ENCODE results near the gene NDUFS2.

Gene NDUFS2

DNA sequence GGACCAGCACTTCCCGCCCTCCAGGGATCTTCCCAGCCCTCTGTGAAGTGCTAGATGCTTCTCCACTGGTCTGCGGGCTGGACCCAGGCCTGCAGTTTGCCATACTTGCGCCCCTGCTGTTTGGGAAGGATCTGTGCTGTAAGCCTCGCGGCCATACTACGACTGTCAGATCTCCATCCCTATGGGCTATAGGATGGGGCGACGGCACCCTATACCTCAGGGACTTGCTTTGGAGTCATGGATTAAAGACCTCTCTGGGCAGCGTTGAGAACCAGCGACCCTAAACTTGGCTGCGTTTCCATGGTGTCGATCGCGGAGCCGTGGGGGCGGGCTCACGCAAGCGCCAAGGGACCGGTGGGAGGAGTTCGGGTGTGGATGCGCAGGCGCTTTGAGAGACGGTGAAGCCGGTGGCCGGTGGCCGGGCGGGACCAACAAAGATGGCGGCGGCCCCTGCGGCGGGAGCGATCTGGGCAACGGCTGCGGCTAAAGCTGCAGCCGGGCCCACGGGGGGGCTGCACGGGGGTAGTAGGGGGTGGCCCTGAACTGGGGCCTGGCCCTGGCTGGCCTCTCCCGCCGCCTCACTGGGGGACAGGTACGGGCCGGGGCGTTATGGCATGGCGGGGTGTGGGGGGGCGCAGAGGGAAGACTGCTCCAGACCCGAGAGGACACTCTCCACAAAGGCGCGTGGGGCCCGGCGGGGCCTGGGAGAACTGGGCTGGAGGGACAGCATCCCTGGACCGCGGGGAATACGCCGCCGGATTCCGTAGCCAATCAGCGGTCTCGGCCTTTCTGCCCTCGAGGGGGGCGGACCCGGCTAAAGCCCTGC is 42.9 kb upstream of the NDUFS2 start, which contains the start of gene USP21:
Gene USP21 (plus strand): TSS at position 414 of the 826 bp plus-strand sequence. CDS start 1,141 bp downstream, outside the sequence.
- peak; percentile 98 for DNase-seq
- H3K27ac ChIP-seq: peak within 1 kb of the TSS; percentile 91
- no peaks in the 10 kb centered on the region for H3K9me3 ChIP-seq (ENCODE audit: severe bottlenecking)
- peaks cover 57% of the 10 kb centered on the region for H3K36me3 ChIP-seq
- peak within 1 kb of the TSS; percentile 63 for H3K4me3 ChIP-seq (ENCODE audit: low read depth, low read length)
- no peaks in the 10 kb centered on the region for H3K27me3 ChIP-seq (ENCODE audit: insufficient read depth, low read depth, severe bottlenecking)
- TF ChIP-seq, protein P1, sequence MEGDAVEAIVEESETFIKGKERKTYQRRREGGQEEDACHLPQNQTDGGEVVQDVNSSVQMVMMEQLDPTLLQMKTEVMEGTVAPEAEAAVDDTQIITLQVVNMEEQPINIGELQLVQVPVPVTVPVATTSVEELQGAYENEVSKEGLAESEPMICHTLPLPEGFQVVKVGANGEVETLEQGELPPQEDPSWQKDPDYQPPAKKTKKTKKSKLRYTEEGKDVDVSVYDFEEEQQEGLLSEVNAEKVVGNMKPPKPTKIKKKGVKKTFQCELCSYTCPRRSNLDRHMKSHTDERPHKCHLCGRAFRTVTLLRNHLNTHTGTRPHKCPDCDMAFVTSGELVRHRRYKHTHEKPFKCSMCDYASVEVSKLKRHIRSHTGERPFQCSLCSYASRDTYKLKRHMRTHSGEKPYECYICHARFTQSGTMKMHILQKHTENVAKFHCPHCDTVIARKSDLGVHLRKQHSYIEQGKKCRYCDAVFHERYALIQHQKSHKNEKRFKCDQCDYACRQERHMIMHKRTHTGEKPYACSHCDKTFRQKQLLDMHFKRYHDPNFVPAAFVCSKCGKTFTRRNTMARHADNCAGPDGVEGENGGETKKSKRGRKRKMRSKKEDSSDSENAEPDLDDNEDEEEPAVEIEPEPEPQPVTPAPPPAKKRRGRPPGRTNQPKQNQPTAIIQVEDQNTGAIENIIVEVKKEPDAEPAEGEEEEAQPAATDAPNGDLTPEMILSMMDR (IDR thresholded peaks at IDR 0.05; ENCODE audit: low read depth, low read length): peak; percentile 56

DNA sequence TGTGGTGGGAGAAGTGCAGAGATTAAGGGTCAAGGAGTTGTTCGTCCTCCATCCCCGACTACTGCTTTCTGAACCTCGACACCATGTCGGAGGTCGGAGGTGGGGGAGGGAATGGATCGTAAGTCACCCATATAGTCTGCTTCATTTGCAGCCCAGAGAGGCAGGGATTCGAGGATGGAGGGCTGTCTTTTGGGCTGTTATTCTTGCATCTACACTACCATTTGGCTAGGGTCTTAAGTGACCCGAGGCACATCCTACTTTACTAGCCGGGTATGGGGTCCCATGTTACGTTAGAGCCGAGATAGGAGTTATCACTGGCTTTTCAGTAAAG is 42.3 kb upstream of the NDUFS2 start:
- TF ChIP-seq, protein P1 (IDR thresholded peaks at IDR 0.05; ENCODE audit: low read depth, low read length): no peak
- no peak for DNase-seq
- peak overlapping the region; percentile 91 for H3K27ac ChIP-seq

DNA sequence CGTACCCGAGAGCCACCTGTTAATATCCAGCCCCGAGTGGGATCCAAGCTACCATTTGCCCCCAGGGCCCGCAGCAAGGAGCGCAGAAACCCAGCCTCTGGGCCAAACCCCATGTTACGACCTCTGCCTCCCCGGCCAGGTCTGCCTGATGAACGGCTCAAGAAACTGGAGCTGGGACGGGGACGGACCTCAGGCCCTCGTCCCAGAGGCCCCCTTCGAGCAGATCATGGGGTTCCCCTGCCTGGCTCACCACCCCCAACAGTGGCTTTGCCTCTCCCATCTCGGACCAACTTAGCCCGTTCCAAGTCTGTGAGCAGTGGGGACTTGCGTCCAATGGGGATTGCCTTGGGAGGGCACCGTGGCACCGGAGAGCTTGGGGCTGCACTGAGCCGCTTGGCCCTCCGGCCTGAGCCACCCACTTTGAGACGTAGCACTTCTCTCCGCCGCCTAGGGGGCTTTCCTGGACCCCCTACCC is 41.5 kb upstream of the NDUFS2 start:
- H3K9me3 ChIP-seq (ENCODE audit: severe bottlenecking): no peaks in the 10 kb centered on the region
- no peak for DNase-seq
- H3K4me3 ChIP-seq (ENCODE audit: low read depth, low read length): no peak overlapping the region
- H3K27ac ChIP-seq: no peak overlapping the region; the same call in 1 of the 2 replicates
- peaks cover 65% of the 10 kb centered on the region for H3K36me3 ChIP-seq
- TF ChIP-seq, protein P1 (IDR thresholded peaks at IDR 0.05; ENCODE audit: low read depth, low read length): no peak
- no peaks in the 10 kb centered on the region for H3K27me3 ChIP-seq (ENCODE audit: insufficient read depth, low read depth, severe bottlenecking)

More for the DNA sequence above, 42.3 kb upstream of the NDUFS2 start:
- H3K27me3 ChIP-seq (ENCODE audit: insufficient read depth, low read depth, severe bottlenecking): no peaks in the 10 kb centered on the region
- peaks cover 63% of the 10 kb centered on the region for H3K36me3 ChIP-seq
- peak overlapping the region; percentile 63 for H3K4me3 ChIP-seq (ENCODE audit: low read depth, low read length)
- H3K9me3 ChIP-seq (ENCODE audit: severe bottlenecking): no peaks in the 10 kb centered on the region

DNA sequence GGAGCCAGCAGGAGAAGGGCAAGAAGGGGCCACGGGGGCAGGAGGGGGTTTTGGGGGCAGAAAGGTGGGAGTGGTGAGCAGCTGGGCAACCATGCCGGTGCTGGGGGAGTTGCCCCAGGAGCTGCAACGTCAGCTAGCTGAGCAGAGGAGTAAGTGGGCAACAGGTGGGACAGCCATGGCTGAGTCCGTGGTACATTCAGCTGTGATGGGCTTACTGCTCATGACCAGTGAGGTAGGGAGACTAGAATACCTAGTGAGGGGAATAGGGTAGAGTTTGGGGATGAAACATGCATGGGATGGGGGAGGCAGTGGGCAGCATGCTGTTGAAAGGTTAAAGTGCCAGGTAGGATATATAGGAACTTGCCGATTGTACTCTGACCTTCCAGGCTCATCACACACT is 40.5 kb upstream of the NDUFS2 start:
- TF ChIP-seq, protein P1 (IDR thresholded peaks at IDR 0.05; ENCODE audit: low read depth, low read length): no peak
- Histone ChIP-seq H3K9me3 (ENCODE audit: severe bottlenecking) (no peaks in the 10 kb centered on the region), H3K27me3 (ENCODE audit: insufficient read depth, low read depth, severe bottlenecking) (no peaks in the 10 kb centered on the region), H3K4me3 (ENCODE audit: low read depth, low read length) (no peak overlapping the region), H3K27ac (no peak overlapping the region), H3K36me3 (peaks cover 65% of the 10 kb centered on the region)
- no peak for DNase-seq

DNA sequence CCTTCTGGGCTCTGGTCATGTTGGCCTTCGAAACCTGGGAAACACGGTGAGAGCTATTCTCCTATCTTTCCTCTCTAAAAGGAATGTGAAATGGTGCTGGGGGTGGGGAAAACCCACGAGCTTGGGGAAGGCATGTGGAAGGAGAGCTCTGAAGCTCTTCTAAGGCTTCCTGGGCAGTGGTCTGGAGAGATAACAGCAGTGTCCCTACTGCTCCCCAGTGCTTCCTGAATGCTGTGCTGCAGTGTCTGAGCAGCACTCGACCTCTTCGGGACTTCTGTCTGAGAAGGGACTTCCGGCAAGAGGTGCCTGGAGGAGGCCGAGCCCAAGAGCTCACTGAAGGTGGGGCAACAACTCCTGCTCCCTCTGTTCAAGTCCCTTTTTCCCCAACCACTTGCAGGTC is 40.1 kb upstream of the NDUFS2 start:
- Histone ChIP-seq H3K27ac (no peak overlapping the region), H3K9me3 (ENCODE audit: severe bottlenecking) (no peaks in the 10 kb centered on the region), H3K4me3 (ENCODE audit: low read depth, low read length) (no peak overlapping the region), H3K27me3 (ENCODE audit: insufficient read depth, low read depth, severe bottlenecking) (no peaks in the 10 kb centered on the region), H3K36me3 (peaks cover 61% of the 10 kb centered on the region)
- no peak for DNase-seq
- TF ChIP-seq, protein P1 (IDR thresholded peaks at IDR 0.05; ENCODE audit: low read depth, low read length): no peak
